T1000 (cell line): ENCODE data around the gene SYT9.
"Not testable (repeated sequence)": the region's sequence is repeated elsewhere in the genome, so short reads cannot be mapped to it uniquely, and the experiment has no call there.

Experiments
- DNase-seq: peaks from one replicate; lab custom pipeline; 2025; ENCODE audit warnings: mixed read lengths; lab: John Stamatoyannopoulos, UW

SYT9 gene

DNA sequence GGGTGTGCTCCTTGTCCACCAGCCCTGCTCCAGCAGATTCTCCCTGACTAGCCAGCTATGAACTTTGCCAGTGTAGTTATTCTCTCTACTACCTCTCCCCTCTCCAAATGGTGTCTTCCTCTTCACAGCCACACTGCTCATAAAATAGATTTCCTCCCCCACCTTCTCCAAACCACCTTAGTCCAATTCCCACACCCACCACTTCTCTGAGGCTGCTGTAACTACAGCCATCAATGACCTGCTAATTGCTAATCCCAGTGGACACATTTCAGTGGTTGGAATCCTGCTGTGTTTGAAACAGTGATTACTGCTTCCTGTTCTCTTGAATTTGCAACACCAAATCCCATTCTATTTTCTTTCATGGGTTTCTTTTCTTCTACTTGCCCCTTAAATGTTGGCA lies 23.4 kb downstream of the SYT9 start:
- DNase-seq = no peak

DNA sequence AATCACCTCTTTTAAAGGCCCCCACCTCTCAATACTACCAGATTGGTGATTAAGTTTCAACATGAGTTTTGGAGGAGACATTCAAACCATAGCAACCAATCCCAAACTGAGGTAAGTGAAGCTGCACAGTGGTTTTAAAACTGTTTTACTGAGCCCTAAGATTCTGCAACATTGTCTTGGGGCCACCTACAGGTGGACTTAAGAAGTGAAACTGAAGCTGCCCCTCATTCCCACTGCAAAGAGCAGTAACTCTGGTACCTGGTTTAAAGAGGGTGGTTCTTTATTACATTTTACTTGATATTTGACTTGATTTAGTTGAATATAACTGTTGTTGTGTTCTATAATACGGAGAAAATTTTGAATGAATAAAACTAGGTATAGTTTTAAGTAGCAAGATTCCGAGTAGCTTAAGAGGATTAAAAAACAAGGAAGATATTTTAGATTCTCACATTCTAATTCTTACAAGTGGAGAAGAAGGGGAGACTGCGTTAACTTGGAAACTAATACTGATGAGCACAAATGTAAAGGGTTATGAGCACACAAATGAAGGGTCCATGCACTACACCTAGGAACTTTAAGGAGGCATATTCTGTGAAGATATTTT lies 26.7 kb downstream of the SYT9 start:
- no peak for DNase-seq

DNA sequence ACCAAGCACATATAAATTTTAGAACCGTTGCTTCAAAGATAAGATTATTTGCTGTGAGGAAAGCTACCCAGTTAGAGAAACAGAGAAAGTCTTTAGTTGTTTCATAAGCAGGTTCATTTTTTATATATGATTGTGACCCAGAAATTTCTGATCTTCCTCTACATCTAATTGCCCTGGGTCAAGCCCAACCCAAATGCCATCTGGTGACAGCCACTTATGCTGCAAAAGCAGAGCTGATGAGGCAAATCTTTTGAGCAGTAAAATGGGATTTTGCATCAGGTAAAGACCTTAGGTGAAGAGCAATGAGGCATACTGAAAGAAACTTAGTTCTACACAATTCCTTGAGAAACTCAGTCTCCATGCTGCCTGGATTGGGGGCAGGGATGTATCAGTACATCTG lies 28.0 kb downstream of the SYT9 start:
- DNase-seq = no peak

GRCh38 chr11:7281079-7281478 lies 29.4 kb downstream of the SYT9 start:
- peak; percentile 7 for DNase-seq

- no peak for DNase-seq
Observed at GRCh38 chr11:7281809-7282208, 30.1 kb downstream of the SYT9 start.

DNA sequence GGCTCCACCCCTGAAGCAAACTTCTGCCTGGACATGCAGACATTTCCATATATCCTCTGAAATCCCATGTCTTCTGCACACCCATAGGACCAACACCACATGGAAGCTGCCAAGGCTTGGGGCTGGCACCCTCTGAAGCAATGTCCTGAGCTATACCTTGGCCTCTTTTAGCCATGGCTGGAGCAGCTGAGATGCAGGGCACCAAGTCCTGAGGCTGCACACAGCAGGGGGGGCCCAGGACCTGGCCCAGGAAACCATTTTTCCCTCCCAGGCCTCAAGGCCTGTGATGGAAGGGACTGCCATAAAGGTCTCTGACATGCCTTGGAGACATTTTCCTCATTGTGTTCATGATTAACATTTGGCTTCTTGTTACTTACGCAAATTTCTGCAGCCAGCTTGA lies 34.5 kb downstream of the SYT9 start:
- no peak for DNase-seq

- DNase-seq = no peak
Observed at GRCh38 chr11:7291100-7291829, 39.6 kb downstream of the SYT9 start.

GRCh38 chr11:7292922-7293321 lies 41.2 kb downstream of the SYT9 start:
- DNase-seq = no peak

DNA sequence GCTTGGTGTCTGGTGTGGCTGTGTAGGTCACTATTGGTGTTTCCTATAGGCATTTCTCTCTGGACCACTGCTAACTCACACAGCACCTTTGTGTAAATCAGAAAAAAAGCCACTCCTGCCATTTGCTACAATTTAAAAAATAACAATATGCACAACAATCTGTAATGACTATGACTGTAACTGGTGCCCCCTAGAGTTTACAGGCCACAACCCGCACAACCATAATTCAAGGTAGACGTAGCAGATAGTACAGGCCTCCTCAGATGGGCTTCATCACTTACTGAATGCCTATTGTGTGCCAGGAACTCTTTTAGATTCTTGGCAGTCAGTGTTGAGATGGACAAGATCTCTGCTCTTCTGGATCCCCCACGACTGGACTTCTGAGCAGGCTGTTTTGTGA lies 47.7 kb downstream of the SYT9 start:
- DNase-seq = no peak

GRCh38 chr11:7300281-7300680 lies 48.6 kb downstream of the SYT9 start:
- DNase-seq = no peak

- no peak for DNase-seq
Observed at GRCh38 chr11:7303146-7303545, 51.4 kb downstream of the SYT9 start.

DNA sequence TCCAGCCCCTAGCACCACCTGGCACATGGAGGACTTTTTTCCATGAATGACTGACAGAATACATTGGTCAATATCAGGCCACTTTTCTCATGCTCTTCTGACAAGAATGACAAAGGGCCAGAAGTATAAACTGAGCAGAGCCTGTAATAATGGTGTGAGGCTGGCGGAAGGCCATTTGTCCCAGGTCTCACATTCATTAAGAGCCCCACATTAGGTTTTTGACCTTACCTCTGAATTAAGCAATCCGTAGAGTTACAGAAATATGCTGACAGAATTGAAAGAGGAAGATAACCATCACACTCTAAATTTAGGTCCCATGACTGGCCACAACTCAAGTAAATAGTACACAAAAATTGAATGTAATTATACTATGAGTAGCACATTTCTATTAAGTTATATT lies 55.2 kb downstream of the SYT9 start:
- DNase-seq = no peak

DNA sequence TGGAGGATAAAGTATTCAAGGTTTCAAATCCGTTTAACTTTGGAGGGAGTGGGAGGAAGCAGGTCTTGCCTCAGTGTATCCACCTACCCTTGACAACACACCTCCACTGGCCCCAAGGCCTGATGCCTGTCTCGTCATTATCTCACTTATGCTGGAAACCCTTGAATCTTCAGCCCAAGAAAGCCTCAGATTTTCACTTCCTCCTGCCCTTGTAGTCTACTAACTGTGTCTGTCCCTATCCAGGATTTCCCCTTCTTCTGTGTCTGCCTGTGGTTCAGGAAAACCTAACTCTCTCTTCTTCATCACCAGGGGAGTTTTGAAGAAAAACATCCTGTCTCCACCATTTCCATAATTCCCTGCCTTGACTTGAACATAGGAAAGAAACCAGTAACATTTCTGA lies 56.1 kb downstream of the SYT9 start:
- DNase-seq = no peak

DNA sequence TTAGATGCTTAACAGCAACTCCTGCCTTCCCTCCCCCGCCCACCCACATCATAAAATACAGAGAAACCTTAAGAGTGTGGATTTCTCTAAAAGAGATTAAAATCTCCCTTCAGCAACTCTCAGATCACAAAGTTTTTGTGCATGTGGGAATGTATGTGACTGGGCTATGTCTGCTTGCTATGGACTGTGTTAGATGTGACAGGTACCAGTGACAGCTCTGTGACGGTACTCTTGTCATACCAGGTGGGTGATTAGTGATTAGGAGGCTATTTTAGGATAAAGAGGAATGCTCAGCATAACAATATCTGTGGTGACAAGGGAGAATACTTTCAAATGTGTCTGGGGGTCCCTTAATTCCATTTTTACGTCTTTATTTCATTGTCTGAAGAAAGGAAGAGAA lies 60.2 kb downstream of the SYT9 start:
- DNase-seq = no peak

- no peak for DNase-seq
Observed at GRCh38 chr11:7314811-7315604, 63.3 kb downstream of the SYT9 start.

DNA sequence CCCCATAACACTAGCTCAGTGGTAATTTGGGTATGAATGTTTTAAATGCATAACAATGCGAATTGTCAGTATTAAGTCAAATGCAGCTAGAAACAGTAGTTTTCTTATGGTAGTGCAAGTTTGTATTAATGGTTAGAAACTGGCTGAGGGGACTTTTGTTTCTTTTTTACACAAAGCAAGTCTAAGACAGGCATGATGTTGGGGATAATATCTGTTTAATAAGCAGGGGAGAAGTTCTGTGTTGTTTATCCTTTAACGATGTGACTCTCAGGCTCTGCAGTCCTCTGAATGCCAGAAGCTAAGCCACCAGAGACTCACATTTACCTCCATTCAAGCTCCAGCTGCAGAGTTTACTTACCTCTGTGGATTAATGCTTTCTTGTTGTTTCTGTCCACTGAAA lies 67.8 kb downstream of the SYT9 start:
- no peak for DNase-seq

- DNase-seq = no peak
Observed at GRCh38 chr11:7320306-7320705, 68.6 kb downstream of the SYT9 start.

DNA sequence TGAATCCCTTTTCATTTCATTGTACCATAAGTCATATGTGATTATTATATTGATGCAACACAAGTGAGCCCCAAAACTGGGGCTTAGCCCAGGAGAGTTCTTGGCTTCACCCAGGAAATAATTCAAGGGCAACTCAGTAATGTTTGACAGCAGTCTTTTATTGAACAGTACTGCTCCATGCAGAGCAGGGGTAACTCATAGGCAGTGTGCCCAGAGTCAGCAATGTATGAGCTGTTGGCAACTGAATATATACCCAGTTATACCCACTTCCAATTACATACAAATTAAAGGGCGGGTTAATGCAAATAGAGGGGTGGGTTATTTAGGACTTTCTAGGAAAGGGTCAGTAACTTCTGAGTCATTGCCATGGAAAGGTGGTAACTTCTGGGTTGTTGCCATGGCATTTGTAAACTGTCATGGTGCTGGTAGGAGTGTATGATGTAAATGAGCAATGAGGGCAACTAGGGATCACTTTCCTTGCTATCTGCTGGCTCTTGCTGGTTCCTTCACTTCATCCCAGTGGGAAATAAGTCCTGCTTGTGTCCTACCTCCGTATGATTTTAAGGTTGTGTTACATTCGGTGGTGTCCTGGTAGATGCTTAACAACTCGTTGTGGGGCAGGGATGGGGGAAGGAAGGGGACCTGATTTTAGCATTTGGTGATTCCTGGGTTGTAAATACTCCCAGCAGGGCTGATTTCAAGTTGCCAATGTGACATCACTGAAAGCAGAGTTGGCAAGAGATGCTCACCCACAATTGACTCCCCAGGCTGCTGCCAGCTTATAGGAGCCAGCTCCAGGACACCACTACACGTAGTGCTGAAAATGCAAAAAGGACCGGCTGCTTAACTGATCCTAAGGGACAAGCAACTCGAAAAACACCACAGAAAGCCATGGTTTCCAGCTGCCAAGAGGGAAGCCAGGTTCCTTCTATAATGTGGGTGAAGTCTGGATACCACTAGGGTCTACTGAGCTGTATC lies 70.1 kb downstream of the SYT9 start:
- no peak for DNase-seq

DNA sequence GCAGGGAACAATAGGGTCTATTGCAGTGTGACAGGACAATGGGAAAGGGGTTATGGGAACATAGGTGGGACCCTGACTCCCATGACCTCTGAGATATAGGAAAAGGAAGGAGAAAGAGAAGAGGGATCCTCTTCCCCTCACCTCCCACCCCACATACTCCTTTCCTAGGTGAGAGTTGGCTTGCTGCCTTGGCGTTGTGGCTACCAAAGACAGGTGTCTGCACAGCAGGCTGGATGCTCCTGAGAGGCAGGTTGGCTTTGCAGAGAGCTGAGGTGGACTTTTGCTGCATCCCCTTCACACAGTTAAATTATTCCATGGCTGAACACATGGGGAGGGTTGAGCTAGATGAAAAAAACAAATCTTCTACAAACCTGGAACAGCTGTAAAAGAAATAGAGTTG lies 80.7 kb downstream of the SYT9 start:
- DNase-seq = no peak

DNA sequence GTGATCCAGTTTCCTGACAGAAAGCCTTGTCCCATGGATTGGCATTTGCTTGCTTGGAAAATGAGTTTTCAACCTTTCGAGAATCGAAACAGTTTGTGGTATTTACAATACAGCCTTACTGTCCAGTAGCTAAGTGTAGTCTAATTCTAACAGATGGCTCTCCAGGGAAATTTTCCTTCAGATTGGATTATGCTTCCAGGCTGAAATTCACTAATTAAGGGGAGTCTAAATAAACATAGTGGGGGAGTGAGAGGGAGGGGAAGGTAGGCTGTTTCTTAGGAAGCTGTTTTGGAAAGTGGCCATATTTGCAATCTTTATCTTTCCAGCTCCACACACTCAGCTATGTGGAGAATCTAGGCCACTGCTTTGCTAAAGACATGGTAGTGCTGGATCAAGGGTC lies 81.3 kb downstream of the SYT9 start:
- DNase-seq = no peak

DNA sequence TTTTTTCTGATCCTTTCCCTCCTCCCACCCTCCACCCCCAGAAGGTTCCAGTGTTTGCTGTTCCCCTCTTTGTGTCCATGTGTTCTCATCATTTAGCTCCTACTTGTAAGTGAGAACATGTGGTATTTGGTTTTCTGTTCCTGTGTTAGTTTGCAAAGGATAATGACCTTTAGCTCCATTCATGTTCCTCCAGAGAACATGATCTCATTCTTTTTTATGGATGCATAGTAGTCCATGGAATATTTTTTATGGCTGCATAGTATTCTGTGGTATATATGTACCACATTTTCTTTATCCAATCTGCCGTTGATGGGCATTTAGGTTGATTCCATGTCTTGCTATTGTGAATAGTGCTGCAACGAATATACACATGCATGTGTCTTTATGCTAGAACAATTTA lies 83.7 kb downstream of the SYT9 start:
- DNase-seq = not testable (repeated sequence)

GRCh38 chr11:7341551-7341950 lies 89.8 kb downstream of the SYT9 start:
- no peak for DNase-seq
